Fibroblast of the aortic adventitia (primary cell): ENCODE results near the gene GPR68. TPM values are rescaled to one million over a fixed set of nuclear protein-coding genes. Genes with fewer than 3 reads are reported as not detected.
A peak's percentile ranks its signal among the peaks of the same experiment; 100 is the strongest.

Experiments used
- DNase-seq: peaks from one replicate; pipeline ENCODE4 v3.0.0-alpha.2; 2010; ENCODE audit warnings: low read depth
- H3K4me3 ChIP-seq: 2 replicates; pipeline ENCODE4 v1.5.1; 2011; ENCODE audit warnings: low read depth, mild to moderate bottlenecking, control low read depth, low read length, moderate library complexity
- total RNA-seq: library from RNA; depleted of rRNA; stranded (reverse); fragments of >200 nt; gene quantifications from 2 replicates; pipeline ENCODE4 v1.2.3, GENCODE V29; 2012; ENCODE audit warnings: low replicate concordance
- TF ChIP-seq, protein P1 (sequence below): IDR thresholded peaks from 2 replicates; pipeline ENCODE4 v1.5.1; 2011; ENCODE audit warnings: mild to moderate bottlenecking, low read length, control low read depth, inconsistent platforms; ENCODE audit not compliant: insufficient read depth

GPR68 gene
- total RNA-seq, 1 donor, result 17.1 TPM

DNA sequence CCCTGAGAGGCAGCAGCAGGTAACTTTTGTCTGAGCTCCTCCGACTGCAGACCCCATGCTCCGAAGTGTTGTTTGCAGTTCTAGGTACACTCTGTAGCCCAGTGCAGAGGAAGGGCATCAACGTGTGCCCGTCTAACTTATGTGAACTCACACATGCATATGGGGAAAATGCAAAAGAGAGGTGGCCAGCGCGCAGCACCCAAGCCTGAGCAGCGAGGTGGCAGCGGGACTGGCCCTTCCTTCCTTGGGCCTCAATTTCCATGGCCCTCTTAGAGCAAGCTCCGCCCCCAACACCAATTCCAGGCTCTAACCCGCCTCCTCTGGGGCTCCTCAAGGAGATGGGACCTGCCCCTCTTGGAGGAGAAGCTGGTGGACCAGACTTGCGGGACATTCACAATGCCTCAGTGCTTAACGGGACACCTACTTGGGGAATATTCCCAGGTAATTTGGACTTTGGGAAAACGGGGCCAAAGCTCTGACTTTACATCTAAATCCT is 27.7 kb downstream of the GPR68 start:
- no peak overlapping the region for H3K4me3 ChIP-seq
- TF ChIP-seq, protein P1, sequence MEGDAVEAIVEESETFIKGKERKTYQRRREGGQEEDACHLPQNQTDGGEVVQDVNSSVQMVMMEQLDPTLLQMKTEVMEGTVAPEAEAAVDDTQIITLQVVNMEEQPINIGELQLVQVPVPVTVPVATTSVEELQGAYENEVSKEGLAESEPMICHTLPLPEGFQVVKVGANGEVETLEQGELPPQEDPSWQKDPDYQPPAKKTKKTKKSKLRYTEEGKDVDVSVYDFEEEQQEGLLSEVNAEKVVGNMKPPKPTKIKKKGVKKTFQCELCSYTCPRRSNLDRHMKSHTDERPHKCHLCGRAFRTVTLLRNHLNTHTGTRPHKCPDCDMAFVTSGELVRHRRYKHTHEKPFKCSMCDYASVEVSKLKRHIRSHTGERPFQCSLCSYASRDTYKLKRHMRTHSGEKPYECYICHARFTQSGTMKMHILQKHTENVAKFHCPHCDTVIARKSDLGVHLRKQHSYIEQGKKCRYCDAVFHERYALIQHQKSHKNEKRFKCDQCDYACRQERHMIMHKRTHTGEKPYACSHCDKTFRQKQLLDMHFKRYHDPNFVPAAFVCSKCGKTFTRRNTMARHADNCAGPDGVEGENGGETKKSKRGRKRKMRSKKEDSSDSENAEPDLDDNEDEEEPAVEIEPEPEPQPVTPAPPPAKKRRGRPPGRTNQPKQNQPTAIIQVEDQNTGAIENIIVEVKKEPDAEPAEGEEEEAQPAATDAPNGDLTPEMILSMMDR, result no peak
- DNase-seq, result no peak

DNA sequence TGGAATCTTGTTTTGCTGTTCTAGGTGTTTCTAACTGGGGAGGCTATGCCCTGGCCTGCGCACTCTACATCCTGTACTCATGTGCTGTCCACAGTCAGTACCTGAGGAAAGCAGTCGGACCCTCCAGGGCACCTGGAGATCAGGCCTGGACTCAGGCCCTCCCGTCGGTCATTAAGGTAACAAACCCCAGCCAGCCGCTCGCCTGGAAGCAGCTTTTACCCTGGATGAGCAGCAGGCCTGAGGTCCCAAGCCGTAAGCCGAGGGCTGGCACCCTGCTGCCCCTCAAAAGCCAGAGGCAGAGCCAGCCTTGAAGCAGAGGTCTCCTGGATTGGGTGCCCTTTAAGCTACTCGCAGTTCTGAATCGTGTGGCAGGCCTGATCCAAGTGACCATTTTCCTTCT is 29.1 kb downstream of the GPR68 start:
- TF ChIP-seq, protein P1, result no peak
- DNase-seq, result no peak
- H3K4me3 ChIP-seq, result no peak overlapping the region

DNA sequence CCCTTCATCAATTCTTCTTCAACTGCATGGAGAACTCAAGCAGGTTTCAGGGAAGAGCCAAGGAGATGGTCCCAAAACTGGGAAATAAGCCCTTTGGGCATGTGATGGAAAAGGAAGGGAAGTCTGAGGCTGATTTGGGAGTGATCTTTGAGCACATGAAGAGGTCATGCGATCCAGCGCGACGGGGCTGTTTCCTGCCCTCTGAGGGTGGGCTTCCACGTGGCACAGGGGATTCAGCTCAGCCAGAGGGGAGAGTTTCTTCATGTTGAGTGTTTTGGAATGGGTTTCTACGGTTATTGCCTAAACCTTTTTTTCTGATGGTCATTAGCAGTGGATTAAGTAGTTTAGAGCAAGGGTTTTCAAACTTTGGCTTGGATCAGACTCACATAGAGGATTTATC is 30.2 kb downstream of the GPR68 start:
- no peak for DNase-seq
- TF ChIP-seq, protein P1, result no peak
- H3K4me3 ChIP-seq, result no peak overlapping the region

DNA sequence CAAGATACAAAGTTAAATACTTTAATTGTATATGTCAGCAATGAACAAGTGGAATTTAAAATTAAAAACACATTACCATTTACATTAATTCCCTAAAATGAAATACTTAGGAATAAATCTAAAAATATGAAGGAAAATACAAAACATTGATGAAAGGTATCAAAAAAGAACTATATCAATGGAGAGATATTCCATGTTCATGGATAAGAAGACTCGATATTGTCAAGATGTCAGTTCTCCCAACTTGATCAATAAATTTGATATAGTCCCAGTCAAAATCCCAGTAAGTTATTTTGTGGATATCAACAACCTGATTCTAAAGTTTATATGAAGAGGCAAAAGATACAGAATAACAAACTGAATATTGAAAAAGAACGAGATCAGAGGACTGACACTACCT is 33.5 kb downstream of the GPR68 start:
- TF ChIP-seq, protein P1, result no peak
- no peak overlapping the region for H3K4me3 ChIP-seq
- no peak for DNase-seq

DNA sequence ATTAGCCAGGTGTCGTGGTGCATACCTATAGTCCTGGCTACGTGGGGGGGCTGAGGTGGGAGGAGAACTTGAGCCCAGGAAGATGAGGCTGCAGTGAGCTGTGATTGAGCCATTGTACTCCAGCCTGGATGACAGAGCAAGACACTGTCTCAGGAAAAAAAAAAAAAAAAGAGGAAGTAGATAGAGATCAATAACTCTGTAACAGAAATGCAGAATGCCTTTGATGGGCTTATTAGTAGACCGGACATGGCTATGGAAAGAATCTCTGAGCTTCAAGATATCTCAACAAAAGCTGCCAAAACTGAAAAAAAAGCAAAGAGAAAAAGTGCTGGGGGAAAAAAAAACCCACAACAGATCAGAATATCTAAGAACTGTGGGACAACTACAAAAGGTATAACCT is 37.5 kb downstream of the GPR68 start:
- TF ChIP-seq, protein P1, result no peak
- H3K4me3 ChIP-seq, result no peak overlapping the region
- DNase-seq, result no peak

DNA sequence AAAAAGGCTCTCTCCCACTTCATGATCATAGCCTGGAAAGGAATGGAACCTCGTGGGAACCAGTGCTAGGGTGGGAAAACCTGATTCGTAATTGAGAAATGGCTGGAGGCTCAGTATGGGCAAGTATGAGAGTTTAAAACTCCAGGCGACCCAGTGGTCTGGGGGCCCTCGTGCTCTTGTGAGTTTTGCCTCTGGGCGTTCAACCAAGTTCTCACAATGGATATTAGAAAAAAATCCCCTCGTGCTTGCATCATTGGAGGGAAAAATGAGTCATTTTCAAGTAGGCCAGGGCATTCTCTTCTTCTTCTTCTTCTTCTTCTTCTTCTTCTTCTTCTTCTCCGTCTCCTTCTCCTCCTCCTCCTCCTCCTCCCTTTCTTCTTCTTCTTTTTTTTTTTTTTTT is 39.0 kb downstream of the GPR68 start:
- TF ChIP-seq, protein P1, result no peak
- DNase-seq, result peak; percentile 24
- H3K4me3 ChIP-seq, result no peak overlapping the region

DNA sequence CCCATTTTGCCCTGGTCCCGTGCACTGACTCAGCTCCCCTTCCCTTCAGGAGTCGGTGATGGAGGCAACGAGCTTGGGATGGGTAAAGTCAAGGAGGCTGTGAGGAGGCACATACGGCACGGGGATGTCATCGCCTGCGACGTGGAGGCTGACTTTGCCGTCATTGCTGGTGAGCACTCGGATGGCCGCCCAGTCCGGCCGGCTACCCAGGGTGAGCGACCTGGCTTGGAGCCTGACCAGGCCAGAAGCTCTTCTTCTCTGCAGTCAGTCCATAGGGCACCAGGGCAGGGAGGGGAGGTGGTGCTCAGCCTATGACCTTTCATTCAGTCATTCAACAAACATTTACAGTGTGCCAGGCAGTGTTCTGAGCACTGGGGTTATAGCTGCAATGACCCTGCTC is 39.8 kb downstream of the GPR68 start:
- DNase-seq, result no peak

More for the DNA sequence above, 39.8 kb downstream of the GPR68 start:
- no peak overlapping the region for H3K4me3 ChIP-seq
- TF ChIP-seq, protein P1, result no peak
